NK-92 (cell line): Measurements from ENCODE around the gene RHOC.

Experiments
- DNase-seq: peaks from one replicate; lab custom pipeline; 2025; ENCODE audit not compliant: unreplicated experiment; lab: John Stamatoyannopoulos, UW

The RHOC gene

GRCh38 chr1:112718691-112719418, 11.9 kb upstream of the RHOC start:
- no peak for DNase-seq

- no peak for DNase-seq
Measured at GRCh38 chr1:112717263-112717873, 10.4 kb upstream of the RHOC start.

GRCh38 chr1:112716133-112716720, 9.3 kb upstream of the RHOC start:
- no peak for DNase-seq

- peak; percentile 56 for DNase-seq
Measured at GRCh38 chr1:112715264-112716053, 8.5 kb upstream of the RHOC start, which contains the start of gene PPM1J. Gene PPM1J, minus strand, starts transcription at chr1:112715332. Its CDS starts 31 bp downstream, at chr1:112715301.

GRCh38 chr1:112714313-112715263, 7.7 kb upstream of the RHOC start:
- DNase-seq = no peak

GRCh38 chr1:112713466-112714312, 6.8 kb upstream of the RHOC start:
- no peak for DNase-seq

GRCh38 chr1:112712701-112713128, 5.8 kb upstream of the RHOC start:
- no peak for DNase-seq

GRCh38 chr1:112712191-112712590, 5.3 kb upstream of the RHOC start:
- no peak for DNase-seq

- DNase-seq = no peak
Measured at GRCh38 chr1:112711670-112712069, 4.7 kb upstream of the RHOC start.

- no peak for DNase-seq
Measured at GRCh38 chr1:112711041-112711440, 4.1 kb upstream of the RHOC start.

- no peak for DNase-seq
Measured at GRCh38 chr1:112710586-112710985, 3.7 kb upstream of the RHOC start.

GRCh38 chr1:112710159-112710558, 3.2 kb upstream of the RHOC start:
- no peak for DNase-seq

- DNase-seq = no peak
Measured at GRCh38 chr1:112708489-112708888, 1.6 kb upstream of the RHOC start.

- DNase-seq = no peak
Measured at GRCh38 chr1:112708002-112708448, 1.1 kb upstream of the RHOC start.

- no peak for DNase-seq
Measured at GRCh38 chr1:112707221-112708001, 484 bp upstream of the RHOC start.

GRCh38 chr1:112704934-112705627, 1.8 kb downstream of the RHOC start:
- DNase-seq = no peak

- DNase-seq = no peak
Measured at GRCh38 chr1:112704391-112704933, 2.5 kb downstream of the RHOC start.

- DNase-seq = no peak
Measured at GRCh38 chr1:112703706-112704105, 3.2 kb downstream of the RHOC start.
